Brain microvascular endothelial cell (primary cell): ENCODE data around the gene WDPCP.
A peak's percentile ranks its signal among the peaks of the same experiment; 100 is the strongest.

Experiments used
- DNase-seq: peaks from one replicate; pipeline ENCODE4 v3.0.0-alpha.2; 2020
- H3K27ac ChIP-seq: fragments of 250-450 bp; sonication (Bioruptor Pico); 2 replicates; pipeline ENCODE4 v1.5.1; 2020; ENCODE audit warnings: mild to moderate bottlenecking, moderate library complexity
- H3K27me3 ChIP-seq: fragments of 250-450 bp; sonication (Bioruptor Pico); replicated peaks from 2 replicates; pipeline ENCODE4 v1.5.1; 2020; ENCODE audit warnings: mild to moderate bottlenecking
- H3K36me3 ChIP-seq: fragments of 250-450 bp; sonication (Bioruptor Pico); replicated peaks from 2 replicates; pipeline ENCODE4 v1.5.1; 2020; ENCODE audit warnings: mild to moderate bottlenecking
- H3K4me3 ChIP-seq: 2 replicates; pipeline ENCODE4 v1.5.1; 2011; ENCODE audit warnings: low read depth, mild to moderate bottlenecking, control low read depth, low read length, moderate library complexity
- in situ Hi-C: cut with HindIII; loops from 2 replicates; pipeline ENCODE4 v1.10.0; 2017; ENCODE audit warnings: low sequenced_read_pairs, low pct_ligation_motif_present
- TF ChIP-seq, protein P1 (sequence below): IDR thresholded peaks from 2 replicates; pipeline ENCODE4 v1.5.1; 2011; ENCODE audit warnings: low read depth, mild to moderate bottlenecking, moderate library complexity, low read length, control low read depth, inconsistent platforms; ENCODE audit errors: missing control alignments

Gene WDPCP

DNA sequence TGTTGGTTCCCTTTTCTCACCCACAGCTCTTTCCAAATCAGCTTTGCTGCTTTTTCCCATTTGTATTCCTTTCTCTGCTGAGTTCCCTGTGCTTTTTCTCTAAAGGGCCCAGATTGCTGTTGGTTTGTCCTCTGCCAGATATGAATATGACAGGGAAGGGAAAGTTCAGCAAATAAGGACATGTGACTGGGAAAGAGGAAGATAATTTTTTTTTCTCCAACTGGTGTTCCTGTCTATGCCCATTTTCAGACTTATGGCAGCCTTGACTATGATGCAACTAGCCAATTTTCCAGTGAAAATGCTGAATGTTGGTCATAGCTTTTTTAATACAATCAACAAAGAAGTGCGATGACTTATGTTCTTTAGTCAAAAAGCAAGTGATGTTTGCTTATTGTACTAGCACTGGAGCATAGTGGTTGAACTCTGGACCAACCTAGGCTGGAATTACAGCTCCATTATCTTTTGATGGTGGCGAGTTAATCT is 8.2 kb upstream of the WDPCP start:
- no peak overlapping the region for H3K27ac ChIP-seq
- TF ChIP-seq, protein P1, sequence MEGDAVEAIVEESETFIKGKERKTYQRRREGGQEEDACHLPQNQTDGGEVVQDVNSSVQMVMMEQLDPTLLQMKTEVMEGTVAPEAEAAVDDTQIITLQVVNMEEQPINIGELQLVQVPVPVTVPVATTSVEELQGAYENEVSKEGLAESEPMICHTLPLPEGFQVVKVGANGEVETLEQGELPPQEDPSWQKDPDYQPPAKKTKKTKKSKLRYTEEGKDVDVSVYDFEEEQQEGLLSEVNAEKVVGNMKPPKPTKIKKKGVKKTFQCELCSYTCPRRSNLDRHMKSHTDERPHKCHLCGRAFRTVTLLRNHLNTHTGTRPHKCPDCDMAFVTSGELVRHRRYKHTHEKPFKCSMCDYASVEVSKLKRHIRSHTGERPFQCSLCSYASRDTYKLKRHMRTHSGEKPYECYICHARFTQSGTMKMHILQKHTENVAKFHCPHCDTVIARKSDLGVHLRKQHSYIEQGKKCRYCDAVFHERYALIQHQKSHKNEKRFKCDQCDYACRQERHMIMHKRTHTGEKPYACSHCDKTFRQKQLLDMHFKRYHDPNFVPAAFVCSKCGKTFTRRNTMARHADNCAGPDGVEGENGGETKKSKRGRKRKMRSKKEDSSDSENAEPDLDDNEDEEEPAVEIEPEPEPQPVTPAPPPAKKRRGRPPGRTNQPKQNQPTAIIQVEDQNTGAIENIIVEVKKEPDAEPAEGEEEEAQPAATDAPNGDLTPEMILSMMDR, result no peak
- H3K27me3 ChIP-seq, result no peaks in the 10 kb centered on the region
- H3K36me3 ChIP-seq, result peaks cover 16% of the 10 kb centered on the region
- H3K4me3 ChIP-seq, result no peak overlapping the region
- DNase-seq, result no peak
- in situ Hi-C loops, result no loop called here

DNA sequence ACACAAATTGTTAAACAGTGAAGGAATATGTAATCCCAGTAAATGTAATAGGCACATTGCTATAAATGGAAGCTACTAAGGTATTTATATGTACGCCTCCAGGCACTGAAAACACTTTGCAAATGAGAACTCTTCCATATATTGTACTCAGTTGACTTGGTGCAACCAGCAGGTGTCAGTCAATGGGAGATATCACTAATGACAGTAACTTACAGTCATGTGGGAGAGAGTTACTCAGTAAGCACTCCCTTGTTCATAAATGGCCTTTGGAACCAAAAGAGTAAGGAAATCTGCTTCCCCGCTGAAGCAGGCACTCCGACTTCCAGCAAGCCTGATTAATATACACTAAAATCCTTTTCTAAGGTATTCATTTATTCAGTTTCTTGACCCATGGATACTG is 6.4 kb upstream of the WDPCP start:
- Histone ChIP-seq H3K4me3 (no peak overlapping the region), H3K27ac (no peak overlapping the region), H3K27me3 (no peaks in the 10 kb centered on the region), H3K36me3 (peaks cover 10% of the 10 kb centered on the region)
- in situ Hi-C loops, result no loop called here
- TF ChIP-seq, protein P1, result no peak
- DNase-seq, result no peak

DNA sequence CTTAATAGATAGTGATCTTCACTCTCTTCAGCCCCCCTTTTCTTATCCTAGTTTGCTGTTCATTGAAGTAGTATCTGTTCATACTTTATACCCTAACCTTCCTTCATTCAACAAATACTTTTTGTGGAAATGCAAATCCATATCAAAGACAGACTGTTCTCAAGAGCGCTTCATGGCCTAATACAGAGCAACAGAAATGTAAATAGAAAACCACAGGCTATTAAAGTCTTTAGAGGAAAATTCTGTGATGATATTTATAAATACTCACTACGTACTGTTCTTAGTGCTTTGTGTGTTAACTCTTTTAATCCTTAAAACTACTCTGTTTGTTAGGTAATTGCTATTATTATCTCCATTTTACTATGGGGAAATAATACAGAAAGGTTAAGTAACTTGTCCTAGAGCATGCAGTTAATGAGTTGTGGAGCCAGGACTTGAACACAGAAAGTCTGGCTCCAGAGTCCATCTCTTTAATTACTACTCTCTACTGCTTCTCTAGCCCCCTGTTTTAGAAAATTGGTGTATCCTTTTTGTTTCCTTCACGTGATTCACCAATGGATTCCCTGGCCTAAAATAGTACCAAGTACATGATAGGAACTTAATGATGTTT is 3.4 kb upstream of the WDPCP start:
- Histone ChIP-seq H3K27ac (no peak overlapping the region), H3K27me3 (no peaks in the 10 kb centered on the region), H3K36me3 (peaks cover 2% of the 10 kb centered on the region), H3K4me3 (no peak overlapping the region)
- in situ Hi-C loops, result no loop called here
- TF ChIP-seq, protein P1, result no peak
- DNase-seq, result no peak

DNA sequence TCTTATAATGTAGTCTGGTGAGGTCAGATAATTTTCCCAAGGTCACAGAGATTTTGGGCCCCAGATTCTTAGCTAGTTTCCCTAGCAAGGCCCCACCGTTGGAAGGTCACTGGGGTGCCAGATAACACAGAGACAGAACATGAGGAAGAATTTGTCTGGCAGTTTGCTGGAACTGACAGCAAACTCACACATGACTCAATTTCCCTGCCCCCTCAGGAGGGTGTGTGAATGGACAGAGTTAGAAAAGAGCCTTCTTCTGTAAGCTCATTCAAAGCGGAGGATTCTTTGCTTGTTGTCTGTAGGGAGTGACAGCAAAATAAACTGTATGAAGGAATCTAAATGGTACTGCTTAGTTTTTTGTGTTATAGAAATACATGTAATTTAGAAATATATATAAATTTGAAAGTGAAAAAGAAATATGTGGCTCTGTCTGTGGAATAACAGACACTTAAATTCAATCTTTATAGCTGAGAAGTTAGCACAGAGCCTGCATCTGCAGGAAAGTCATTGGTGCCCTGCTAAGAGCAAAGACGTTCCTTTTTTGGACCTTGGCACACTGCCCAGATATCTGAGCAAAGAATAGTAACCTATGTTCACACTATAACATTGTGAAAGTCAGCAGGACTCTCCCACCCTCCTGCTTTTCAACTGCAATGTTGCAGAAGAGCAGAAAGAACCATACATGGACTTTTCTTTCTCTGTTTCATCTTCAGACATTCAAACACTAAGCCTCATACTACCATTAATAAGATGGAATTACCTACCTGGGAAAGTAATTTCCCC is 2.5 kb upstream of the WDPCP start:
- in situ Hi-C loops, result no loop called here
- no peak for DNase-seq
- Histone ChIP-seq H3K36me3 (peaks cover 2% of the 10 kb centered on the region), H3K4me3 (no peak overlapping the region), H3K27ac (no peak overlapping the region), H3K27me3 (no peaks in the 10 kb centered on the region)
- TF ChIP-seq, protein P1, result no peak

DNA sequence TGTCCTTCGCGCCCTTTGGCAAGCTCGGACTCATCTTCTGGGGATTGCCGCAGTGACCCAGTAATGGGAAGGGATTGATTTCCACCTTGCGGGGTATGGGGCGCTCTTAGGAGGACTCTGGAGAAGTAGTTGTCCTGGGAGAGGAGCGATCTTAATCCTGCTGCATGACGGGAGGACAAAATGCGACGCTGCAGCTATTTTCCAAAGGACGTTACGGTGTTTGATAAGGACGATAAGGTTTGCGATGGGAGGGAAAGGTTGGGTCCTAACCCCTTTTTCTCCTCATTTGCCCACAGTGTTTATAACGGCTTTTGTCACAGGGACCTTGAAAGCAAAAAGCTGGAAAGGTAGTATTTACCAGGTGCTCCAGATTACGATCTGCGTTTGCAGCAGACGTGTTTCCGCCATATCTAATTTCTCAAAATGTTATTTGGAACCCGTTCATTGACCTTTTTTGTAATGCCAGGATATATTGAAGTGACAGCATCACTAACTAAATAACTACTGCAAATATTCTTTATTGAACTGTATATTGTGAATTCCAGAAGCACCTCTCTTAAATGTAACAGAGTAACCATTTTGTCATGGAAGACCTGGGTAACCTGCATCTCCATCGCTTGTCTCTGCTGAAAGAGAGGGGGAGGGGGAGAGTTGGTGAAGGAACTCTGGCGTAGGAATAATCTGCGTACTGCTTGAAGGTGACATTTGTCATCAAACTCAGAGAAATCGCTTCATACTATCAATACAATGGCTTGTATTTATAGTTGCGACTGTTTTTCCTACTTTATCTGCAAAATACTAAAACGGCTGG is 1.1 kb upstream of the WDPCP start:
- in situ Hi-C loops, result no loop called here
- TF ChIP-seq, protein P1, result no peak
- H3K36me3 ChIP-seq, result no peaks in the 10 kb centered on the region
- H3K4me3 ChIP-seq, result peak overlapping the region; percentile 90
- peak overlapping the region; percentile 72 for H3K27ac ChIP-seq
- no peaks in the 10 kb centered on the region for H3K27me3 ChIP-seq
- DNase-seq, result no peak
